Keratinocyte (primary cell): Measurements from ENCODE around the gene HLA-DMB. TPM values are rescaled to one million over a fixed set of nuclear protein-coding genes. Genes with fewer than 3 reads are reported as not detected.
A peak's percentile ranks its signal among the peaks of the same experiment; 100 is the strongest.

ENCODE experiments used
- DNase-seq: peaks from one replicate; pipeline ENCODE4 v3.0.0-alpha.2; 2011; ENCODE audit warnings: low read depth, missing footprints, low spot score
- FAIRE-seq: peaks from 2 replicates; lab custom pipeline; 2011; peaks lifted over from hg19 to GRCh38; lab: Jason Lieb, UNC
- H2AFZ ChIP-seq: 2 replicates; pipeline ENCODE4 v1.6.0; 2012; ENCODE audit warnings: low read length, control low read depth, inconsistent platforms; ENCODE audit not compliant: control insufficient read depth
- H3K27ac ChIP-seq: 2 replicates; pipeline ENCODE4 v1.5.1; 2011; ENCODE audit warnings: low read length; ENCODE audit not compliant: control insufficient read depth, insufficient read depth
- H3K27me3 ChIP-seq: 3 replicates; pipeline ENCODE4 v1.6.0; 2011; ENCODE audit warnings: low read length; ENCODE audit not compliant: control insufficient read depth, insufficient read depth; ENCODE audit errors: extremely low read depth
- H3K36me3 ChIP-seq, 2 experiments: 2 replicates in 1 of 2; 3 replicates in 1 of 2; pipeline ENCODE4 v1.5.1; 2011; ENCODE audit warnings: low read length in 2 of 2, mild to moderate bottlenecking in 1 of 2; ENCODE audit not compliant: control insufficient read depth in 2 of 2, insufficient read depth in 2 of 2; ENCODE audit errors: extremely low read depth in 1 of 2
- H3K4me1 ChIP-seq: 3 replicates; pipeline ENCODE4 v1.5.1; 2011; ENCODE audit warnings: low read length; ENCODE audit not compliant: control insufficient read depth, insufficient read depth; ENCODE audit errors: extremely low read depth
- H3K4me2 ChIP-seq: 3 replicates; pipeline ENCODE4 v1.6.0; 2011; ENCODE audit warnings: low read depth, low read length; ENCODE audit not compliant: control insufficient read depth, insufficient read depth; ENCODE audit errors: extremely low read depth
- H3K4me3 ChIP-seq, 3 experiments: fragments of 200-600 bp in 1 of 3; sonication (generic) in 1 of 3; 2 replicates in 2 of 3; 3 replicates in 1 of 3; pipeline ENCODE4 v1.5.1; 2011 to 2016; ENCODE audit warnings: low read length in 3 of 3, mild to moderate bottlenecking in 3 of 3, control low read depth in 2 of 3, inconsistent platforms in 1 of 3, low read depth in 1 of 3, mixed read lengths in 1 of 3, mixed run types in 1 of 3, moderate library complexity in 1 of 3; ENCODE audit not compliant: control insufficient read depth in 2 of 3, insufficient read depth in 2 of 3; ENCODE audit errors: extremely low read depth in 1 of 3
- H3K79me2 ChIP-seq: 2 replicates; pipeline ENCODE4 v1.6.0; 2012; ENCODE audit warnings: low read length; ENCODE audit not compliant: control insufficient read depth, insufficient read depth
- H3K9ac ChIP-seq: 3 replicates; pipeline ENCODE4 v1.6.0; 2011; ENCODE audit warnings: low read length; ENCODE audit not compliant: control insufficient read depth, insufficient read depth; ENCODE audit errors: extremely low read depth
- H3K9me1 ChIP-seq: 3 replicates; pipeline ENCODE4 v1.6.0; 2011; ENCODE audit warnings: low read length; ENCODE audit not compliant: control insufficient read depth, insufficient read depth; ENCODE audit errors: extremely low read depth
- H3K9me3 ChIP-seq: 2 replicates; pipeline ENCODE4 v1.5.1; 2012; ENCODE audit warnings: low read depth, low read length; ENCODE audit not compliant: control insufficient read depth
- H4K20me1 ChIP-seq: 3 replicates; pipeline ENCODE4 v1.6.0; 2011; ENCODE audit warnings: low read length; ENCODE audit not compliant: control insufficient read depth, insufficient read depth; ENCODE audit errors: extremely low read depth
- CTCF ChIP-seq, 3 experiments: IDR thresholded peaks in 1 of 3; conservative IDR thresholded peaks in 1 of 3; optimal IDR thresholded peaks in 1 of 3; 2 replicates in 2 of 3; 3 replicates in 1 of 3; pipeline versions ENCODE3 to v1.5.1; 2011; ENCODE audit warnings: low read length in 3 of 3, mild to moderate bottlenecking in 3 of 3, moderate library complexity in 2 of 3, control low read depth in 1 of 3, inconsistent platforms in 1 of 3; ENCODE audit not compliant: insufficient read depth in 2 of 3; ENCODE audit errors: extremely low read depth in 1 of 3
- EZH2 ChIP-seq: IDR thresholded peaks from one replicate; pipeline ENCODE4 v1.6.1; 2012; ENCODE audit warnings: inconsistent platforms, mild to moderate bottlenecking, low read length, moderate library complexity
- dilution Hi-C: fragments of 300-500 bp; cut with MboI; formaldehyde crosslinking; loops from one replicate; pipeline ENCODE4 v1.7.0; 2020; ENCODE audit warnings: low sequenced_read_pairs; ENCODE audit not compliant: extremely low pct_ligation_motif_present
- polyA plus RNA-seq, 5 experiments: library from polyadenylated mRNA; depleted of rRNA in 3 of 5; stranded (reverse) in 3 of 5; stranded (forward) in 1 of 5; unstranded in 1 of 5; fragments of >200 nt; gene quantifications; 1 replicate in 1 of 5; 2 replicates in 3 of 5; 3 replicates in 1 of 5; pipeline versions ENCODE4 v1.2.1 to v1.2.3, GENCODE V29; 2011 to 2012; ENCODE audit warnings: missing spikeins in 2 of 5, low read depth in 1 of 5, low replicate concordance in 1 of 5

HLA-DMB gene
- polyA plus RNA-seq, 1 donor (not counting 4 experiments of a cell fraction or from before 2014, with no cell fraction given): not detected

- no peaks in the 10 kb centered on the region for H3K9me3 ChIP-seq
- TF ChIP-seq CTCF (optimal IDR thresholded peaks at IDR 0.05 in 1 of 3, IDR thresholded peaks at IDR 0.05 in 1 of 3, conservative IDR thresholded peaks at IDR 0.05 in 1 of 3; ENCODE audit: extremely low read depth in 1 of 3, insufficient read depth in 2 of 3, low read length in 3 of 3): peak; percentile 78 to 89 (median 87)
- TF ChIP-seq EZH2: no peak
- peak within 1 kb of the TSS; percentile 22 for H3K4me2 ChIP-seq
- no peaks in the 10 kb centered on the region for H3K36me3 ChIP-seq
- peak; percentile 87 for FAIRE-seq
- H2AFZ ChIP-seq: peak within 1 kb of the TSS; percentile 66
- no peaks in the 10 kb centered on the region for H3K79me2 ChIP-seq
- H3K4me3 ChIP-seq: no peak within 1 kb of the TSS
- H3K9ac ChIP-seq: no peak within 1 kb of the TSS
- dilution Hi-C loops: no loop called here
- H3K27ac ChIP-seq: no peak within 1 kb of the TSS
- no peaks in the 10 kb centered on the region for H3K9me1 ChIP-seq
- peak; percentile 94 for DNase-seq
- no peaks in the 10 kb centered on the region for H4K20me1 ChIP-seq
- H3K4me1 ChIP-seq: peaks cover 4% of the 10 kb centered on the region
- no peaks in the 10 kb centered on the region for H3K27me3 ChIP-seq
Measured at GRCh38 chr6:32952817-32953739, 12.2 kb upstream of the HLA-DMB start, which contains the start of gene HLA-DMA. Gene HLA-DMA, minus strand, starts transcription at chr6:32953097. Its CDS starts 61 bp downstream, at chr6:32953036.

GRCh38 chr6:32950449-32950848 is 9.6 kb upstream of the HLA-DMB start:
- Histone ChIP-seq H3K4me1 (peaks cover 4% of the 10 kb centered on the region), H3K27me3 (no peaks in the 10 kb centered on the region), H3K9me1 (no peaks in the 10 kb centered on the region), H3K4me2 (no peak overlapping the region), H3K9ac (no peak overlapping the region), H2AFZ (no peak overlapping the region), H3K79me2 (no peaks in the 10 kb centered on the region), H3K36me3 (no peaks in the 10 kb centered on the region), H3K4me3 (no peak overlapping the region), H3K9me3 (no peaks in the 10 kb centered on the region), H3K27ac (no peak overlapping the region), H4K20me1 (no peaks in the 10 kb centered on the region)
- TF ChIP-seq CTCF (optimal IDR thresholded peaks at IDR 0.05 in 1 of 3, IDR thresholded peaks at IDR 0.05 in 1 of 3, conservative IDR thresholded peaks at IDR 0.05 in 1 of 3; ENCODE audit: extremely low read depth in 1 of 3, insufficient read depth in 2 of 3, low read length in 3 of 3) (no peak), EZH2 (no peak)
- FAIRE-seq (no peak), DNase-seq (no peak)
- dilution Hi-C loops: no loop called here
